Endothelial cell of umbilical vein (primary cell): Measurements from ENCODE around the gene UNC5C. TPM values are rescaled to one million over a fixed set of nuclear protein-coding genes. Genes with fewer than 3 reads are reported as not detected.

Experiments used
- BruUV-seq: library from RNA; stranded (reverse); fragments of 400-500 nt; replicated peaks from 2 replicates; lab custom pipeline; 2021; lab: Mats Ljungman, UMichigan
- CTCF ChIA-PET: fragments of 300-600, 350-600 bp; sonication (Branson Sonifier 250); formaldehyde crosslinking; loops from one replicate; lab custom pipeline; 2021; ENCODE audit warnings: antibody characterized with exemption, inconsistent platforms; lab: Charles Lee
- POLR2A ChIA-PET: fragments of 300-600, 350-600 bp; sonication (Branson Sonifier 250); formaldehyde crosslinking; loops from one replicate; lab custom pipeline; 2021; ENCODE audit warnings: antibody characterized with exemption, inconsistent platforms; lab: Charles Lee
- DNase-seq: peaks from one replicate; pipeline ENCODE4 v3.0.0-alpha.2; 2011; ENCODE audit warnings: low read depth, low spot score
- FAIRE-seq: peaks from 2 replicates; lab custom pipeline; 2011; peaks lifted over from hg19 to GRCh38; lab: Jason Lieb, UNC
- H2AFZ ChIP-seq: 2 replicates; pipeline ENCODE4 v1.6.0; 2012; ENCODE audit warnings: low read depth, low read length, control low read depth, inconsistent platforms
- H3K27ac ChIP-seq: 2 replicates; pipeline ENCODE4 v1.5.1; 2011; ENCODE audit warnings: low read depth, mild to moderate bottlenecking, control low read depth, low read length, moderate library complexity; ENCODE audit not compliant: insufficient read depth
- H3K27me3 ChIP-seq, 2 experiments: 2 replicates each; pipeline versions ENCODE4 v1.6.0 to v1.6.1; 2011; ENCODE audit warnings: low read length in 2 of 2, mixed read lengths in 1 of 2; ENCODE audit not compliant: control insufficient read depth in 2 of 2, insufficient read depth in 2 of 2
- H3K36me3 ChIP-seq, 2 experiments: 2 replicates in 1 of 2; 3 replicates in 1 of 2; pipeline ENCODE4 v1.5.1; 2011; ENCODE audit warnings: low read length in 2 of 2, mild to moderate bottlenecking in 1 of 2, moderate library complexity in 1 of 2; ENCODE audit not compliant: control insufficient read depth in 2 of 2, insufficient read depth in 2 of 2; ENCODE audit errors: extremely low read depth in 1 of 2
- H3K4me1 ChIP-seq: 3 replicates; pipeline ENCODE4 v1.5.1; 2011; ENCODE audit warnings: mild to moderate bottlenecking, low read length; ENCODE audit not compliant: control insufficient read depth, insufficient read depth; ENCODE audit errors: extremely low read depth
- H3K4me2 ChIP-seq: 2 replicates; pipeline ENCODE4 v1.6.1; 2011; ENCODE audit warnings: low read length, control low read depth, mixed read lengths; ENCODE audit not compliant: insufficient read depth
- H3K4me3 ChIP-seq, 3 experiments: fragments of 200-600 bp in 1 of 3; sonication (generic), shearing (Covaris generic) in 1 of 3; replicated peaks in 1 of 3; 2 replicates each; pipeline ENCODE4 v1.5.1; 2011 to 2016; ENCODE audit warnings: control low read depth in 3 of 3, low read length in 3 of 3, mild to moderate bottlenecking in 2 of 3, inconsistent platforms in 1 of 3, low read depth in 1 of 3, moderate library complexity in 1 of 3; ENCODE audit not compliant: insufficient read depth in 1 of 3
- H3K79me2 ChIP-seq: 2 replicates; pipeline ENCODE4 v1.6.0; 2012; ENCODE audit warnings: low read length, inconsistent platforms; ENCODE audit not compliant: control insufficient read depth, insufficient read depth
- H3K9ac ChIP-seq: replicated peaks from 2 replicates; pipeline ENCODE3; 2011; ENCODE audit warnings: low read length, control low read depth; ENCODE audit not compliant: insufficient read depth; ENCODE audit errors: extremely low read depth
- H3K9me1 ChIP-seq: replicated peaks from 3 replicates; pipeline ENCODE4 v1.6.0; 2011; ENCODE audit warnings: mild to moderate bottlenecking, low read length; ENCODE audit not compliant: control insufficient read depth, insufficient read depth; ENCODE audit errors: extremely low read depth
- H3K9me3 ChIP-seq: replicated peaks from 2 replicates; pipeline ENCODE4 v1.5.1; 2012; ENCODE audit warnings: low read length, inconsistent platforms; ENCODE audit not compliant: control insufficient read depth, insufficient read depth
- H4K20me1 ChIP-seq: replicated peaks from 2 replicates; pipeline ENCODE3; 2011; ENCODE audit warnings: mild to moderate bottlenecking, low read length; ENCODE audit not compliant: control insufficient read depth, insufficient read depth; ENCODE audit errors: extremely low read depth
- EZH2 ChIP-seq: IDR thresholded peaks from 2 replicates; pipeline ENCODE4 v1.6.1; 2012; ENCODE audit warnings: borderline replicate concordance, low read depth, mild to moderate bottlenecking, moderate library complexity, low read length, inconsistent platforms; ENCODE audit not compliant: severe bottlenecking
- FOS ChIP-seq: IDR thresholded peaks from 2 replicates; pipeline ENCODE4 v1.6.1; 2011; ENCODE audit warnings: mild to moderate bottlenecking, low read length, moderate library complexity, borderline replicate concordance; ENCODE audit not compliant: insufficient read depth
- GATA2 ChIP-seq: IDR thresholded peaks from 2 replicates; pipeline ENCODE4 v1.7.0; 2011; ENCODE audit warnings: low read depth, mild to moderate bottlenecking, moderate library complexity, mixed read lengths, low read length; ENCODE audit not compliant: insufficient read length, insufficient read depth
- JUN ChIP-seq: IDR thresholded peaks from 2 replicates; pipeline ENCODE4 v1.6.1; 2011; ENCODE audit warnings: borderline replicate concordance, low read depth; ENCODE audit not compliant: insufficient read length, insufficient read depth
- POLR2A ChIP-seq: IDR thresholded peaks from 2 replicates; pipeline ENCODE4 v1.6.1; 2012; ENCODE audit warnings: low read depth, mild to moderate bottlenecking, control low read depth, low read length
- dilution Hi-C: fragments of 300-500 bp; cut with MboI; formaldehyde crosslinking; loops from one replicate; pipeline ENCODE4 v1.15.0; 2019; ENCODE audit warnings: low sequenced_read_pairs; ENCODE audit not compliant: extremely low pct_ligation_motif_present
- intact Hi-C: fragments of 100-400 bp; cut with micrococcal nuclease; formaldehyde crosslinking; loops from one replicate; pipeline ENCODE4 v1.10.0; 2022
- polyA plus RNA-seq, 4 experiments: library from polyadenylated mRNA; depleted of rRNA in 3 of 4; stranded (reverse) in 3 of 4; unstranded in 1 of 4; fragments of >200 nt; gene quantifications; 2 replicates each; pipeline versions ENCODE4 v1.2.1 to v1.2.3, GENCODE V29; 2011 to 2012; ENCODE audit warnings: missing spikeins in 1 of 4
- total RNA-seq: library from RNA; stranded (reverse); gene quantifications from 2 replicates; pipeline ENCODE4 v1.2.3, GENCODE V29; 2021
- TF ChIP-seq, protein P1 (sequence below): IDR thresholded peaks from 2 replicates; pipeline ENCODE4 v1.6.1; 2011; ENCODE audit not compliant: insufficient read depth, insufficient read length
- TF ChIP-seq, protein P2 (sequence below), 2 donors: IDR thresholded peaks; 1 replicate in 1 of 2; 2 replicates in 1 of 2; pipeline ENCODE4 v1.5.1; 2011; ENCODE audit warnings: low read length in 2 of 2, mild to moderate bottlenecking in 2 of 2, moderate library complexity in 2 of 2, control low read depth in 1 of 2, inconsistent platforms in 1 of 2, low read depth in 1 of 2; ENCODE audit not compliant: insufficient read depth in 1 of 2; ENCODE audit errors: extremely low read depth in 1 of 2

The UNC5C gene
- total and polyA plus RNA-seq, 2 donors (not counting 3 experiments of a cell fraction or from before 2014, with no cell fraction given): 0.44 to 0.53 TPM

DNA sequence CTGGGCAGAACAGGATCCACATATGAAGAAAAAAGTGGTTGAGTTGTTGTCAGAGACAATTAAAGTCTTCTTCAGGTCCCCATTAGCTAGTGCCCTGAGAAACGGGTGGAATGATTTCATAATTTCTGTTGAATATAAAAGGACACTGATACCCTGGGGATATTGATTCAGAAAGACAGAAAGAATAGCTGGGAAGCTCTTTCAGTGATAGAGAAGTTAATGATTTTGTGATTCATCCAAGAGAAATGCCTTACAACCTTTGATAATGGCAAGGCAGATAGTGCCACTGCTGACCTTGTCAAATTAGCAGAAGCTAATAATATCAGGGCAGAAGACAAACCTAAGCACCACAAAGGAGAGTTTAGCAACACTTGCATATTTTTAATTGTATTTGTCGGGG, 37.9 kb downstream of the UNC5C start:
- intact Hi-C loops (loop anchor here (1.0 kb wide), 1 partner anchor 841 kb away; no protein-coding TSS in a partner anchor), dilution Hi-C loops (no loop called here)
- Histone ChIP-seq H4K20me1 (no peaks in the 10 kb centered on the region), H3K9me1 (no peaks in the 10 kb centered on the region), H3K27ac (no peak overlapping the region), H3K27me3 (no peaks in the 10 kb centered on the region), H3K4me1 (peaks cover 29% of the 10 kb centered on the region), H3K36me3 (no peaks in the 10 kb centered on the region), H3K4me3 (no peak overlapping the region), H3K79me2 (no peaks in the 10 kb centered on the region), H3K9me3 (no peaks in the 10 kb centered on the region), H2AFZ (no peak overlapping the region), H3K9ac (no peak overlapping the region), H3K4me2 (no peak overlapping the region)
- CTCF ChIA-PET: interaction anchor here (0.6 to 3.3 kb wide), 29 partner anchors 9 to 841 kb away, joined by 3 to 21 read pairs (median 3); partner anchors contain the start of gene UNC5C
- BruUV-seq: no TSS peak
- TF ChIP-seq GATA2: no peak
- TF ChIP-seq JUN: no peak
- FAIRE-seq (no peak), DNase-seq (no peak)
- POLR2A ChIA-PET: no interaction called here

DNA sequence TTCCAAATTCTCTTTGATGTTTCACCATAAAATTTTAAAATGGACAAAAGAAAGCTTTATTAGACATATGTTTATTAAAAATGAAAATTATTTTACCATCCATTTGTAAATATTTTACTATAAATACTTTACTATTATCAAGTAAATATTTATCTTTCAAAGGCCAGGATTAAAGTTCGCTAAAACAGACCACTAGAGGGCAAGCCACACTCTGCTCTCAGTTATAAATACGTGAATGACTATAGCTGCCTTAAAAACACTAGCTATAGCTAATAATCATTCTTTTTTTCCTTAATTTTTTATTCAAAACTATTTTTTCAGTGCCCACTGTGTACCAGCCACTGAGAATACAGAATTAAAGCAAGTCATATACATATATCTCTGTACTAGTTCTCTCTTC, 38.6 kb downstream of the UNC5C start:
- Histone ChIP-seq H2AFZ (no peak overlapping the region), H3K9me3 (no peaks in the 10 kb centered on the region), H3K4me1 (peaks cover 37% of the 10 kb centered on the region), H3K4me2 (no peak overlapping the region), H3K79me2 (no peaks in the 10 kb centered on the region), H3K27me3 (no peaks in the 10 kb centered on the region), H3K36me3 (no peaks in the 10 kb centered on the region), H3K9ac (no peak overlapping the region), H3K4me3 (no peak overlapping the region), H4K20me1 (no peaks in the 10 kb centered on the region), H3K27ac (no peak overlapping the region), H3K9me1 (no peaks in the 10 kb centered on the region)
- dilution Hi-C loops: no loop called here
- ChIA-PET POLR2A (no interaction called here), CTCF (interaction anchor here (0.6 to 3.3 kb wide), 28 partner anchors 9 to 841 kb away, joined by 3 to 21 read pairs (median 4); partner anchors contain the start of gene UNC5C)
- DNase-seq (peak; percentile 52), FAIRE-seq (no peak)
- TF ChIP-seq GATA2: no peak
- TF ChIP-seq EZH2: no peak
- TF ChIP-seq, protein P1, sequence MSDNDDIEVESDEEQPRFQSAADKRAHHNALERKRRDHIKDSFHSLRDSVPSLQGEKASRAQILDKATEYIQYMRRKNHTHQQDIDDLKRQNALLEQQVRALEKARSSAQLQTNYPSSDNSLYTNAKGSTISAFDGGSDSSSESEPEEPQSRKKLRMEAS: no peak
- TF ChIP-seq, protein P2, sequence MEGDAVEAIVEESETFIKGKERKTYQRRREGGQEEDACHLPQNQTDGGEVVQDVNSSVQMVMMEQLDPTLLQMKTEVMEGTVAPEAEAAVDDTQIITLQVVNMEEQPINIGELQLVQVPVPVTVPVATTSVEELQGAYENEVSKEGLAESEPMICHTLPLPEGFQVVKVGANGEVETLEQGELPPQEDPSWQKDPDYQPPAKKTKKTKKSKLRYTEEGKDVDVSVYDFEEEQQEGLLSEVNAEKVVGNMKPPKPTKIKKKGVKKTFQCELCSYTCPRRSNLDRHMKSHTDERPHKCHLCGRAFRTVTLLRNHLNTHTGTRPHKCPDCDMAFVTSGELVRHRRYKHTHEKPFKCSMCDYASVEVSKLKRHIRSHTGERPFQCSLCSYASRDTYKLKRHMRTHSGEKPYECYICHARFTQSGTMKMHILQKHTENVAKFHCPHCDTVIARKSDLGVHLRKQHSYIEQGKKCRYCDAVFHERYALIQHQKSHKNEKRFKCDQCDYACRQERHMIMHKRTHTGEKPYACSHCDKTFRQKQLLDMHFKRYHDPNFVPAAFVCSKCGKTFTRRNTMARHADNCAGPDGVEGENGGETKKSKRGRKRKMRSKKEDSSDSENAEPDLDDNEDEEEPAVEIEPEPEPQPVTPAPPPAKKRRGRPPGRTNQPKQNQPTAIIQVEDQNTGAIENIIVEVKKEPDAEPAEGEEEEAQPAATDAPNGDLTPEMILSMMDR (IDR thresholded peaks at IDR 0.05; ENCODE audit: extremely low read depth in 1 of 2, insufficient read depth in 1 of 2, low read depth in 1 of 2, low read length in 2 of 2): peak; percentile 45 to 52
- no peak for TF ChIP-seq FOS
- no peak for TF ChIP-seq JUN
- TF ChIP-seq POLR2A: no peak
- no TSS peak for BruUV-seq
- intact Hi-C loops: loop anchor here (1.0 kb wide), 1 partner anchor 842 kb away; no protein-coding TSS in a partner anchor
